Hepatocyte (in vitro differentiated cells): ENCODE measurements around the gene QRFP. TPM values are rescaled to one million over a fixed set of nuclear protein-coding genes. Genes with fewer than 3 reads are reported as not detected.
A peak's percentile ranks its signal among the peaks of the same experiment; 100 is the strongest.

Experiments used
- DNase-seq: peaks from one replicate; pipeline ENCODE4 v3.0.0-alpha.2; 2016; ENCODE audit warnings: low spot score
- H2AFZ ChIP-seq: fragments of 200-600 bp; sonication (generic); 2 replicates; pipeline ENCODE4 v1.6.0; 2016; ENCODE audit warnings: antibody characterized with exemption, mild to moderate bottlenecking
- H3K27ac ChIP-seq: fragments of 200-600 bp; sonication (generic); 2 replicates; pipeline ENCODE4 v1.5.1; 2016; ENCODE audit warnings: mild to moderate bottlenecking
- H3K27me3 ChIP-seq: fragments of 200-600 bp; sonication (generic); 2 replicates; pipeline ENCODE4 v1.6.1; 2016
- H3K36me3 ChIP-seq: fragments of 200-600 bp; sonication (generic); replicated peaks from 2 replicates; pipeline ENCODE4 v1.5.1; 2016; ENCODE audit warnings: low read depth; ENCODE audit not compliant: insufficient read depth
- H3K4me1 ChIP-seq: fragments of 200-600 bp; sonication (generic); 2 replicates; pipeline ENCODE4 v1.5.1; 2016; ENCODE audit warnings: mild to moderate bottlenecking, moderate library complexity; ENCODE audit not compliant: insufficient read depth
- H3K4me2 ChIP-seq: fragments of 200-600 bp; sonication (generic); 2 replicates; pipeline ENCODE4 v1.6.0; 2016
- H3K4me3 ChIP-seq: fragments of 200-600 bp; sonication (generic); 2 replicates; pipeline ENCODE4 v1.5.1; 2016; ENCODE audit warnings: mild to moderate bottlenecking
- H3K79me2 ChIP-seq: fragments of 200-600 bp; sonication (generic); 2 replicates; pipeline ENCODE4 v1.6.0; 2017; ENCODE audit warnings: mild to moderate bottlenecking
- H3K9me2 ChIP-seq: fragments of 200-600 bp; sonication (generic); replicated peaks from 2 replicates; pipeline ENCODE4 v1.6.0; 2017; ENCODE audit warnings: mild to moderate bottlenecking; ENCODE audit not compliant: insufficient read depth
- H3K9me3 ChIP-seq: fragments of 200-600 bp; sonication (generic); 2 replicates; pipeline ENCODE4 v1.5.1; 2016; ENCODE audit warnings: low read depth, mild to moderate bottlenecking
- H4K20me1 ChIP-seq: fragments of 200-600 bp; sonication (generic); 2 replicates; pipeline ENCODE4 v1.6.0; 2016; ENCODE audit warnings: mild to moderate bottlenecking; ENCODE audit not compliant: insufficient read depth, poor library complexity, severe bottlenecking
- EZH2 ChIP-seq: fragments of 200-600 bp; sonication (generic); IDR thresholded peaks from 2 replicates; pipeline ENCODE4 v1.6.1; 2016; ENCODE audit warnings: antibody characterized with exemption, mild to moderate bottlenecking, borderline replicate concordance
- EZH2phosphoT487 ChIP-seq: fragments of 200-600 bp; sonication (generic); IDR thresholded peaks from one replicate; pipeline ENCODE4 v1.6.1; 2018; ENCODE audit warnings: antibody characterized with exemption, mild to moderate bottlenecking, low read depth, moderate library complexity; ENCODE audit not compliant: unreplicated experiment, severe bottlenecking
- WGBS: methylation state at CpG from one replicate; pipeline ENCODE4 v1.1.6; 2016; ENCODE audit warnings: low lambda C conversion rate; ENCODE audit errors: missing lambda C conversion rate; 5-methylcytosine and 5-hydroxymethylcytosine counted together
- polyA plus RNA-seq: library from polyadenylated mRNA; unstranded; fragments of >200 nt; fragmentation: Nextera tagmentation; extraction: Ambion mirVana; gene quantifications from 2 replicates; pipeline ENCODE4 v1.2.1, GENCODE V29; 2016
- total RNA-seq: library from RNA; depleted of rRNA; stranded (reverse); fragments of >200 nt; gene quantifications from 2 replicates; pipeline ENCODE4 v1.2.3, GENCODE V29; 2014
- TF ChIP-seq, protein P1 (sequence below): fragments of 200-600 bp; sonication (generic); IDR thresholded peaks from 2 replicates; pipeline ENCODE4 v1.5.1; 2016; ENCODE audit warnings: antibody characterized with exemption, mild to moderate bottlenecking; ENCODE audit not compliant: poor library complexity

Gene QRFP
- total and polyA plus RNA-seq, 2 experiments from 2014 or later: 0.21 TPM; not detected in 1

- H3K9me3 ChIP-seq: no peaks in the 10 kb centered on the region
- peak overlapping the region; percentile 26 for H3K27ac ChIP-seq
- 83% methylated on average over 8 of the region's 8 CpGs for WGBS
- no peak for DNase-seq
- H3K27me3 ChIP-seq: no peaks in the 10 kb centered on the region
- H3K4me2 ChIP-seq: no peak overlapping the region
- H3K9me2 ChIP-seq: no peaks in the 10 kb centered on the region
- peaks cover 78% of the 10 kb centered on the region for H3K79me2 ChIP-seq
- TF ChIP-seq, protein P1, sequence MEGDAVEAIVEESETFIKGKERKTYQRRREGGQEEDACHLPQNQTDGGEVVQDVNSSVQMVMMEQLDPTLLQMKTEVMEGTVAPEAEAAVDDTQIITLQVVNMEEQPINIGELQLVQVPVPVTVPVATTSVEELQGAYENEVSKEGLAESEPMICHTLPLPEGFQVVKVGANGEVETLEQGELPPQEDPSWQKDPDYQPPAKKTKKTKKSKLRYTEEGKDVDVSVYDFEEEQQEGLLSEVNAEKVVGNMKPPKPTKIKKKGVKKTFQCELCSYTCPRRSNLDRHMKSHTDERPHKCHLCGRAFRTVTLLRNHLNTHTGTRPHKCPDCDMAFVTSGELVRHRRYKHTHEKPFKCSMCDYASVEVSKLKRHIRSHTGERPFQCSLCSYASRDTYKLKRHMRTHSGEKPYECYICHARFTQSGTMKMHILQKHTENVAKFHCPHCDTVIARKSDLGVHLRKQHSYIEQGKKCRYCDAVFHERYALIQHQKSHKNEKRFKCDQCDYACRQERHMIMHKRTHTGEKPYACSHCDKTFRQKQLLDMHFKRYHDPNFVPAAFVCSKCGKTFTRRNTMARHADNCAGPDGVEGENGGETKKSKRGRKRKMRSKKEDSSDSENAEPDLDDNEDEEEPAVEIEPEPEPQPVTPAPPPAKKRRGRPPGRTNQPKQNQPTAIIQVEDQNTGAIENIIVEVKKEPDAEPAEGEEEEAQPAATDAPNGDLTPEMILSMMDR: no peak
- TF ChIP-seq EZH2phosphoT487 (no peak), EZH2 (no peak)
- no peak overlapping the region for H3K4me3 ChIP-seq
- H2AFZ ChIP-seq: no peak overlapping the region
- no peaks in the 10 kb centered on the region for H3K36me3 ChIP-seq
- H4K20me1 ChIP-seq: peaks cover 68% of the 10 kb centered on the region
- peaks cover 9% of the 10 kb centered on the region for H3K4me1 ChIP-seq
These were observed 35.0 kb downstream of the QRFP start for GRCh38 chr9:130861372-130862180.

DNA sequence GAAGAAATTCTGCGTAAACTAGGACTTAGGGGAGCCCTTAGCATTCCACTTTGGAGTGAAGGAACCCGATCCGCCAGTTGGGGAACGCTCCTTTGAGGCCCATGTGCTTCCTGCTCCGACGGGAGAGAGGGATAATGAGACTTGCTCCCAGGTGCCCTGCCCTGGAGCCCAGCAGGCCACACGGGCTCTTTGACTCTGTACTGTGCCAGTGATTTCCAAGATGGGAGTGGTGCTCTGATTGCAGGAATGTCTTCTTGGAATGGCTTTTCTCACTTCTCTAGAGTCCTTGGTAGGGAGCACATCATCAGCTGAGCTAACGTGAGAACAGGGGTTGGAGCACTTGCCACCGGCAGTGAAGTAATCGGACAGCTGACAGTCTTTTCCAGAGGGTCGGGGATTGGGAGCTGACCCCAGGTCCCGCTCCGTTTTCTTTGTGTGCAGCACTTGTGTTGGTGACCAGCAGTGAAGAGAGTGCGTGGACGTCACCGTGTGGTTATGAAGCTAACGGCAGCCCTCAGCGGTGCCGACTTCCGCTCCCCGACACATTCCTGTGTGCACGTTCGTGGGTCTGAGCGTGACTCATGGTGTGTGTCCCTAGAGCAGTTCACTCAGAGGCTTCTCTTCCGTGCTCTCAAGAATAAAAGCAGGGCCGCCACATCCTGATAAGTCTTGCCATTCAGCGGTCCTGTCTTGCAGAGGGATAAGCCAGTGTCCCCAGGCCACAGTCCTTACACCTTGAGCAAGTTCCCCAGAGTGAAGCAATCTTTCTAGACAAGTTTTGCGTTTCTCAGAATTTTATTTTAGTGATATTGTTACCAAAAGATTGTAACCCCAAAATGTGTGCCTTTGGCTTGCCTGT, 35.9 kb downstream of the QRFP start:
- WGBS: 62% methylated on average over 28 of the region's 28 CpGs
- Histone ChIP-seq H3K4me3 (no peak overlapping the region), H3K27me3 (no peaks in the 10 kb centered on the region), H4K20me1 (peaks cover 65% of the 10 kb centered on the region), H3K9me3 (no peaks in the 10 kb centered on the region), H3K9me2 (no peaks in the 10 kb centered on the region), H3K4me1 (peaks cover 9% of the 10 kb centered on the region), H3K79me2 (peaks cover 81% of the 10 kb centered on the region), H3K4me2 (peak overlapping the region; percentile 21), H2AFZ (no peak overlapping the region), H3K27ac (peak overlapping the region; percentile 38), H3K36me3 (no peaks in the 10 kb centered on the region)
- DNase-seq: peak; percentile 81
- TF ChIP-seq, protein P1: peak; percentile 22
- TF ChIP-seq EZH2 (no peak), EZH2phosphoT487 (no peak)

GRCh38 chr9:130858739-130859705, 37.6 kb downstream of the QRFP start:
- peaks cover 9% of the 10 kb centered on the region for H3K4me1 ChIP-seq

More at GRCh38 chr9:130858739-130859705, 37.6 kb downstream of the QRFP start:
- no peak overlapping the region for H3K4me2 ChIP-seq
- TF ChIP-seq EZH2 (no peak), EZH2phosphoT487 (no peak)
- 78% methylated on average over 19 of the region's 20 CpGs for WGBS
- H3K9me2 ChIP-seq: no peaks in the 10 kb centered on the region
- no peaks in the 10 kb centered on the region for H3K9me3 ChIP-seq
- H3K27me3 ChIP-seq: no peaks in the 10 kb centered on the region
- peaks cover 88% of the 10 kb centered on the region for H3K79me2 ChIP-seq
- no peak overlapping the region for H3K4me3 ChIP-seq
- no peak for DNase-seq
- H3K36me3 ChIP-seq: no peaks in the 10 kb centered on the region
- H2AFZ ChIP-seq: no peak overlapping the region
- peak overlapping the region; percentile 15 for H3K27ac ChIP-seq
- peaks cover 62% of the 10 kb centered on the region for H4K20me1 ChIP-seq
